Measurements from ENCODE around the gene ATP5MG.

DNA sequence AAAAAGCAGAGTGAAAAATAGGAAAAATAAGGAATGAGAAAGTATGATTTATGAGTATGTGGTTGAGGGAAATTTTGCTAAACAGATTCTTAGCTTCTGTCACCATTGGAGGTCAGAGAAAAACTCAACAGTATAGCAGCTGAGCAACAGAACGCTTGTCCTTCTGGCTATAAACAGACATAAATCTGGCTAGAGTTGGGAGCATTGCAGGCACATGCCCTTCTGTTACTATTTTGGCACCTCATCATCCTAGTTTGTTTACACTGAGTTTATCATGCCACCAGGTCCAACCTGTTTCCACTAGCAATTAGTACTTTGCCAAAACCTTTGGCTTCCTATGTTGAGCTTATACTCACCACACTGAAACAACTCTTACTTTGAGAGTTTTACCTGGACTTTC lies 35.1 kb upstream of the ATP5MG start:
- TF ChIP-seq POLR2A (IDR thresholded peaks at IDR 0.05): no peak
- TF ChIP-seq CTCF (IDR thresholded peaks at IDR 0.05): no peak
- no peak for TF ChIP-seq POLR2AphosphoS5 (IDR thresholded peaks at IDR 0.05)

Data from breast epithelium (tissue), 3 donors.